K562 (cell line): Measurements from ENCODE around the gene HS3ST3B1. TPM values are rescaled to one million over a fixed set of nuclear protein-coding genes. Genes with fewer than 3 reads are reported as not detected.

Source experiments
- ATAC-seq: fragments of 200-7000 bp; cut with Tn5 transposase; 3 replicates; pipeline ENCODE4 v1.9.1; 2020; ENCODE audit warnings: moderate library complexity
- BruUV-seq: library from RNA; stranded (reverse); fragments of 400-500 nt; replicated peaks from 2 replicates; lab custom pipeline; 2021; lab: Mats Ljungman, UMichigan
- CTCF ChIA-PET: fragments of 300-600 bp; formaldehyde crosslinking; extraction: SDS; loops from one replicate; lab custom pipeline; 2021; ENCODE audit warnings: low intra/inter-chr PET ratio; lab: Yijun Ruan, JAX
- POLR2A ChIA-PET: fragments of 300-600, 350-650 bp; sonication (Branson Sonifier 250); formaldehyde crosslinking; extraction: SDS; loops from one replicate; lab custom pipeline; 2021; ENCODE audit warnings: antibody characterized with exemption, inconsistent platforms; lab: Yijun Ruan, JAX
- DNase-seq, 4 experiments: peaks; one replicate each; pipeline versions ENCODE4 v3.0.0 to v3.0.0-alpha.2; 2011 to 2018; ENCODE audit warnings: low spot score in 3 of 4, mixed read lengths in 3 of 4; ENCODE audit errors: extremely low read depth in 1 of 4
- FAIRE-seq: peaks from 2 replicates; lab custom pipeline; 2011; peaks lifted over from hg19 to GRCh38; lab: Jason Lieb, UNC
- H2AFZ ChIP-seq: 2 replicates; pipeline ENCODE4 v1.6.0; 2011; ENCODE audit warnings: low read depth, low read length, control low read depth, inconsistent platforms
- H3K27ac ChIP-seq: fragments of 200-600 bp; 3 replicates; pipeline ENCODE4 v1.8.0; 2011; ENCODE audit warnings: low read depth, mild to moderate bottlenecking, control low read depth, inconsistent platforms, low read length, moderate library complexity, mixed read lengths; ENCODE audit errors: extremely low read depth
- H3K27me3 ChIP-seq, 2 experiments: fragments of 300-600 bp in 1 of 2; 2 replicates in 1 of 2; 3 replicates in 1 of 2; pipeline versions ENCODE4 v1.6.0 to v1.8.0; 2011; ENCODE audit warnings: inconsistent platforms in 2 of 2, low read length in 2 of 2, mild to moderate bottlenecking in 1 of 2, mixed read lengths in 1 of 2, moderate library complexity in 1 of 2; ENCODE audit not compliant: control insufficient read depth in 2 of 2, insufficient read depth in 2 of 2
- H3K36me3 ChIP-seq: fragments of 300-600 bp; 3 replicates; pipeline ENCODE4 v1.8.0; 2011; ENCODE audit warnings: mild to moderate bottlenecking, low read length, inconsistent platforms; ENCODE audit not compliant: control insufficient read depth, insufficient read depth
- H3K4me1 ChIP-seq, 2 experiments: fragments of 200-600 bp in 1 of 2; replicated peaks in 1 of 2; 2 replicates in 1 of 2; 3 replicates in 1 of 2; pipeline versions ENCODE4 v1.5.1 to v1.8.0; 2011; ENCODE audit warnings: inconsistent platforms in 2 of 2, low read length in 2 of 2, mild to moderate bottlenecking in 1 of 2, mixed read lengths in 1 of 2, moderate library complexity in 1 of 2; ENCODE audit not compliant: control insufficient read depth in 2 of 2, insufficient read depth in 2 of 2
- H3K4me2 ChIP-seq: 2 replicates; pipeline ENCODE4 v1.6.1; 2011; ENCODE audit warnings: low read length, control low read depth, inconsistent platforms, mixed read lengths; ENCODE audit not compliant: insufficient read depth
- H3K4me3 ChIP-seq: fragments of 200-600 bp; sonication (generic), shearing (Covaris generic); 2 replicates; pipeline ENCODE4 v1.5.1; 2016; ENCODE audit warnings: control low read depth, inconsistent platforms
- H3K79me2 ChIP-seq: fragments of 200-600 bp; 3 replicates; pipeline ENCODE4 v1.8.0; 2011; ENCODE audit warnings: low read length, inconsistent platforms; ENCODE audit not compliant: control insufficient read depth, insufficient read depth
- H3K9ac ChIP-seq, 2 experiments: 2 replicates each; pipeline versions ENCODE4 v1.6.0 to v1.6.1; 2011; ENCODE audit warnings: low read depth in 2 of 2, low read length in 2 of 2, control low read depth in 1 of 2, inconsistent platforms in 1 of 2, mild to moderate bottlenecking in 1 of 2, mixed read lengths in 1 of 2; ENCODE audit not compliant: insufficient read depth in 1 of 2
- H3K9me1 ChIP-seq: one replicate; pipeline ENCODE4 v1.6.0; 2011; ENCODE audit warnings: inconsistent platforms, mild to moderate bottlenecking, low read length, moderate library complexity; ENCODE audit not compliant: control insufficient read depth, insufficient read depth
- H3K9me3 ChIP-seq: replicated peaks from 2 replicates; pipeline ENCODE4 v1.5.1; 2011; ENCODE audit warnings: low read depth, low read length, inconsistent platforms; ENCODE audit not compliant: control insufficient read depth, insufficient read depth
- H4K20me1 ChIP-seq: replicated peaks from 2 replicates; pipeline ENCODE4 v1.6.1; 2011; ENCODE audit warnings: low read length, inconsistent platforms, mixed read lengths; ENCODE audit not compliant: control insufficient read depth, insufficient read depth
- ADNP ChIP-seq: fragments of 200-800 bp; sonication (Bioruptor generic); IDR thresholded peaks from 2 replicates; pipeline ENCODE4 v1.6.1; 2016; ENCODE audit warnings: missing genetic modification characterization, missing compliant biosample characterization
- CBFA2T2 ChIP-seq: fragments of 450-650 bp; conservative IDR thresholded peaks from 2 replicates; pipeline ENCODE4 v1.6.1; 2017; ENCODE audit warnings: mild to moderate bottlenecking
- CREBBP ChIP-seq: IDR thresholded peaks from one replicate; pipeline ENCODE4 v1.6.1; 2012; ENCODE audit warnings: low read depth, mild to moderate bottlenecking, control low read depth, inconsistent platforms, low read length
- DPF2 ChIP-seq: fragments of 450-650 bp; IDR thresholded peaks from 2 replicates; pipeline ENCODE4 v1.6.1; 2016
- ESRRB ChIP-seq: fragments of 250-450 bp; sonication (Bioruptor Pico); IDR thresholded peaks from 2 replicates; pipeline ENCODE4 v1.5.0; 2020; ENCODE audit warnings: mild to moderate bottlenecking, moderate library complexity, borderline replicate concordance
- FOS ChIP-seq: IDR thresholded peaks from 3 replicates; pipeline ENCODE4 v1.6.1; 2011; ENCODE audit not compliant: insufficient read length; ENCODE audit errors: extremely low read depth
- FOXJ3 ChIP-seq: sonication (generic); formaldehyde crosslinking; IDR thresholded peaks from 2 replicates; pipeline ENCODE4 v1.4.0; 2020; ENCODE audit warnings: mild to moderate bottlenecking, missing genetic modification reagents
- KHSRP ChIP-seq: fragments of 450-650 bp; IDR thresholded peaks from 2 replicates; pipeline ENCODE4 v1.6.1; 2017
- NCOA4 ChIP-seq: fragments of 450-650 bp; IDR thresholded peaks from 2 replicates; pipeline ENCODE4 v1.6.1; 2018; ENCODE audit warnings: mild to moderate bottlenecking; ENCODE audit not compliant: partially characterized antibody
- NEUROD1 ChIP-seq: fragments of 150-350 bp; IDR thresholded peaks from 2 replicates; pipeline ENCODE4 v1.6.1; 2014; ENCODE audit warnings: borderline replicate concordance, low read length, low read depth; ENCODE audit not compliant: partially characterized antibody
- SAFB2 ChIP-seq: fragments of 200-400 bp; formaldehyde crosslinking; IDR thresholded peaks from 2 replicates; pipeline ENCODE4 v1.6.1; 2018; ENCODE audit warnings: borderline replicate concordance, low read length, low read depth, moderate library complexity; ENCODE audit not compliant: severe bottlenecking
- SMC3 ChIP-seq: conservative IDR thresholded peaks from 2 replicates; pipeline ENCODE4 v1.6.1; 2011; ENCODE audit warnings: low read depth, low read length, improper control_type of control experiment; ENCODE audit not compliant: insufficient read depth
- SNIP1 ChIP-seq: fragments of 450-650 bp; IDR thresholded peaks from 2 replicates; pipeline ENCODE4 v1.7.1; 2017; ENCODE audit warnings: low read depth, mild to moderate bottlenecking
- TEAD2 ChIP-seq: fragments of 450-650 bp; IDR thresholded peaks from 2 replicates; pipeline ENCODE4 v1.6.1; 2016; ENCODE audit warnings: missing genetic modification characterization, control low read depth, missing compliant biosample characterization
- U2AF1 ChIP-seq: fragments of 200-400 bp; formaldehyde crosslinking; optimal IDR thresholded peaks from 2 replicates; pipeline ENCODE3; 2017; ENCODE audit warnings: mild to moderate bottlenecking, low read depth, low read length, moderate library complexity
- YY1 ChIP-seq, 3 experiments: IDR thresholded peaks; 2 replicates each; pipeline ENCODE4 v1.6.1; 2011; ENCODE audit warnings: low read length in 2 of 3, mild to moderate bottlenecking in 2 of 3, moderate library complexity in 2 of 3, borderline replicate concordance in 1 of 3, control low read depth in 1 of 3, low read depth in 1 of 3; ENCODE audit not compliant: insufficient read depth in 3 of 3, insufficient replicate concordance in 2 of 3, control insufficient read depth in 1 of 3, insufficient read length in 1 of 3; ENCODE audit errors: extremely low read depth in 1 of 3
- ZNF143 ChIP-seq: sonication (generic); formaldehyde crosslinking; IDR thresholded peaks from 2 replicates; pipeline ENCODE4 v1.9.0; 2022; ENCODE audit warnings: mild to moderate bottlenecking, missing genetic modification reagents
- ZNF644 ChIP-seq: fragments of 200-800 bp; sonication (Bioruptor generic); IDR thresholded peaks from 2 replicates; pipeline ENCODE4 v1.6.1; 2016; ENCODE audit warnings: low read depth, missing genetic modification characterization, missing compliant biosample characterization
- ZNF707 ChIP-seq: fragments of 250-450 bp; sonication (Bioruptor Pico); conservative IDR thresholded peaks from 2 replicates; pipeline ENCODE4 v1.8.0; 2022; ENCODE audit warnings: inconsistent platforms, mild to moderate bottlenecking, moderate library complexity
- WGBS: fragments of 100-300 bp; shearing (Covaris generic); methylation state at CpG from one replicate; pipeline ENCODE4 v1.1.6; 2016; ENCODE audit warnings: low coverage, mixed read lengths; ENCODE audit not compliant: insufficient coverage; ENCODE audit errors: missing lambda C conversion rate; 5-methylcytosine and 5-hydroxymethylcytosine counted together
- in situ Hi-C: fragments of 300-500 bp; cut with MboI; formaldehyde crosslinking; loops from 4 replicates; pipeline ENCODE4 v1.15.0; 2018; ENCODE audit warnings: inconsistent platforms, mixed read lengths
- intact Hi-C: fragments of 100-400 bp; cut with micrococcal nuclease; formaldehyde crosslinking; loops from 2 replicates; pipeline ENCODE4 v1.14.2; 2022
- polyA plus RNA-seq, 8 experiments: library from polyadenylated mRNA; depleted of rRNA in 4 of 8; stranded (reverse) in 5 of 8; unstranded in 3 of 8; fragments of >200 nt; fragmentation: Nextera tagmentation in 2 of 8; fragmentation: Illumina TruSeq in 1 of 8; extraction: Ambion mirVana in 2 of 8; extraction: Trizol in 1 of 8; gene quantifications; 2 replicates each; pipeline versions ENCODE4 v1.2.1 to v1.2.3, GENCODE V29; 2011 to 2014; ENCODE audit warnings: inconsistent platforms in 1 of 8, missing spikeins in 1 of 8
- total RNA-seq, 7 experiments: library from RNA; depleted of rRNA in 6 of 7; stranded (reverse); fragments of >200 nt in 6 of 7; fragmentation: Illumina TruSeq in 2 of 7; extraction: Trizol in 2 of 7; gene quantifications; 2 replicates each; pipeline versions ENCODE4 v1.2.1 to v1.2.3, GENCODE V29; 2011 to 2021; ENCODE audit warnings: low replicate concordance in 1 of 7
- TF ChIP-seq, protein P1 (sequence below): sonication (generic); formaldehyde crosslinking; IDR thresholded peaks from 2 replicates; pipeline ENCODE4 v1.8.1; 2023; ENCODE audit warnings: mild to moderate bottlenecking, missing genetic modification reagents

The HS3ST3B1 gene
- total and polyA plus RNA-seq, 9 of the 15 experiments (the other 6 are each of a cell fraction or from before 2014, with no cell fraction given): 1.9 to 12.9 (median 3.7) TPM

DNA sequence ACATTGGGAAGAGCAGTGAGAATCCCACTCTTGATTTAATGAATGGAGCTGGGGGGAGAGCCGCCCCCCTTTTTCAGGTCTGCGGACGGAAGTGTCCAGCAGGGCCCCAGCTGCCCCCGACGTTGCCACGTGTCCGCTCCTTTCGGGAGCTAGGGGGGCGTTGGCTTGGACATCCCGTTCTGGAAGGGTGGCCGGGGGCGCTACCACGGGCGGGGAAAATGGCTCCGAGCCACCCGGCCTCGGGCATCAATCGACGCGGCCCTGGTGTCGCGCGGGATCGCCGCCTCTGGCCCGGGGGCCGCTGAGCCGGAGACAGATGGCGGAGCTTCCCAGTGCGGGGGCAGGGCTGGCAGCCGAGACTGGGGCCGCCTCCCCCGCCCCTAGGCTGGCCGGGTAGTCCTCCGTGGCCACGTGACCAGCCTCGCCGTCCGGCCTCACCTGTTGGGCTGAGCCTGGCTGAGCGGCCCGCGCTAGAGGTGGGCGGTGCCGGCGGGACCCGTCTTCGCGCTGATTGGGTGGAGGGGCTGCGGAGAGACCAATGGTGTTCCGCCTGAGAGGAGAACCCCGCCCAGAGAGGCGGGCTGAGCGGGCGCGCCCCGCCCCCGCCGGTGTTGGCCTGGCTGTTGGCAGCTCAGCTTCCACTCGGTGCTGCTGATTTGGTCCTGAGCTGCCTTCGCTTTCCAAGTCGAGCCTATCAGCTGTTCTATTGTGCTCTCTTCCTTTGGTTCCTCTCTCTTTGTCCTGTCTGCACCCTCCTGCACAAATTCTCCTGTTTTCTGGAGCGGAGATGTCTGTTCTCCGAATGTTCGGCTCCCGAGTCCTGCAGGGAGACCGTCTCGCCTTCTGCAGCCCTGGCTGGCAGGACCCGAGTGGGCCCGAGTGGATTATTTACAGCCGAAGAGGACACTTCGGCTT is 8.3 kb downstream of the HS3ST3B1 start:
- ChIA-PET CTCF (no interaction called here), POLR2A (interaction anchor here (0.6 to 0.7 kb wide), 2 partner anchors 22 to 23 kb away, joined by 3 read pairs; no protein-coding TSS in a partner anchor)
- no peaks in the 10 kb centered on the region for H3K9me3 ChIP-seq
- peaks cover 60% of the 10 kb centered on the region for H3K79me2 ChIP-seq
- peak overlapping the region; percentile 52 for H3K4me3 ChIP-seq
- FAIRE-seq (peak; percentile 78), DNase-seq (peak; percentile 94 to 97 (median 95)), ATAC-seq (peak; percentile 98)
- no peaks in the 10 kb centered on the region for H3K27me3 ChIP-seq
- no TSS peak for BruUV-seq
- no peaks in the 10 kb centered on the region for H4K20me1 ChIP-seq
- peaks cover 21% of the 10 kb centered on the region; the same call in 1 of the 3 replicates for H3K36me3 ChIP-seq
- H2AFZ ChIP-seq: peak overlapping the region; percentile 73
- 2% methylated on average over 11 of the region's 71 CpGs for WGBS
- H3K9me1 ChIP-seq: no peaks in the 10 kb centered on the region
- intact Hi-C loops: loop anchor here (5.0 kb wide), 1 partner anchor 712 kb away; no protein-coding TSS in a partner anchor
- H3K9ac ChIP-seq: peak overlapping the region; percentile 80 to 91
- in situ Hi-C loops: no loop called here
- peak overlapping the region; percentile 81 for H3K4me2 ChIP-seq
- H3K4me1 ChIP-seq: peaks cover 17 to 29% of the 10 kb centered on the region in 2 experiments; a peak in 4 of 5 replicates
- H3K27ac ChIP-seq: peak overlapping the region; percentile 84
- TF ChIP-seq SMC3 (no peak), ZNF707 (CRISPR knock-in tag) (no peak), ESRRB (no peak), CBFA2T2 (peak; percentile 76), KHSRP (no peak), ADNP (no peak), CREBBP (no peak), ZNF644 (tag) (no peak), TEAD2 (tag) (no peak), NCOA4 (no peak), SNIP1 (no peak), ZNF143 (CRISPR knock-in tag) (no peak), NEUROD1 (no peak), YY1 (IDR thresholded peaks at IDR 0.05; ENCODE audit: borderline replicate concordance in 1 of 3, control insufficient read depth in 1 of 3, extremely low read depth in 1 of 3, insufficient read depth in 3 of 3, insufficient read length in 1 of 3, insufficient replicate concordance in 2 of 3, low read depth in 1 of 3, low read length in 2 of 3) (peak in 2 of 3 experiments; percentile 65 to 79), FOS (peak; percentile 71), DPF2 (no peak), SAFB2 (no peak), FOXJ3 (no peak), U2AF1 (no peak)
- TF ChIP-seq, protein P1, sequence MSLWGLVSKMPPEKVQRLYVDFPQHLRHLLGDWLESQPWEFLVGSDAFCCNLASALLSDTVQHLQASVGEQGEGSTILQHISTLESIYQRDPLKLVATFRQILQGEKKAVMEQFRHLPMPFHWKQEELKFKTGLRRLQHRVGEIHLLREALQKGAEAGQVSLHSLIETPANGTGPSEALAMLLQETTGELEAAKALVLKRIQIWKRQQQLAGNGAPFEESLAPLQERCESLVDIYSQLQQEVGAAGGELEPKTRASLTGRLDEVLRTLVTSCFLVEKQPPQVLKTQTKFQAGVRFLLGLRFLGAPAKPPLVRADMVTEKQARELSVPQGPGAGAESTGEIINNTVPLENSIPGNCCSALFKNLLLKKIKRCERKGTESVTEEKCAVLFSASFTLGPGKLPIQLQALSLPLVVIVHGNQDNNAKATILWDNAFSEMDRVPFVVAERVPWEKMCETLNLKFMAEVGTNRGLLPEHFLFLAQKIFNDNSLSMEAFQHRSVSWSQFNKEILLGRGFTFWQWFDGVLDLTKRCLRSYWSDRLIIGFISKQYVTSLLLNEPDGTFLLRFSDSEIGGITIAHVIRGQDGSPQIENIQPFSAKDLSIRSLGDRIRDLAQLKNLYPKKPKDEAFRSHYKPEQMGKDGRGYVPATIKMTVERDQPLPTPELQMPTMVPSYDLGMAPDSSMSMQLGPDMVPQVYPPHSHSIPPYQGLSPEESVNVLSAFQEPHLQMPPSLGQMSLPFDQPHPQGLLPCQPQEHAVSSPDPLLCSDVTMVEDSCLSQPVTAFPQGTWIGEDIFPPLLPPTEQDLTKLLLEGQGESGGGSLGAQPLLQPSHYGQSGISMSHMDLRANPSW (CRISPR knock-in tag): no peak
